H1 (cell line): ENCODE data around the gene HAPLN3. TPM values are rescaled to one million over a fixed set of nuclear protein-coding genes. Genes with fewer than 3 reads are reported as not detected.

Source experiments
- CTCF ChIA-PET: fragments of 300-600 bp; sonication (Branson Sonifier 250); formaldehyde crosslinking; loops from one replicate; lab custom pipeline; 2021; ENCODE audit not compliant: partially characterized antibody; lab: Charles Lee
- POLR2A ChIA-PET: fragments of 300-600 bp; sonication (Branson Sonifier 250); formaldehyde crosslinking; loops from one replicate; lab custom pipeline; 2021; ENCODE audit warnings: inconsistent platforms; ENCODE audit not compliant: partially characterized antibody; lab: Charles Lee
- DNase-seq, 2 experiments: peaks; one replicate each; pipeline versions ENCODE4 v3.0.0 to v3.0.0-alpha.2; 2010 to 2022; ENCODE audit warnings: low spot score in 2 of 2, low read depth in 1 of 2, mixed read lengths in 1 of 2
- FAIRE-seq: peaks from 2 replicates; lab custom pipeline; 2011; peaks lifted over from hg19 to GRCh38; lab: Jason Lieb, UNC
- H2AFZ ChIP-seq: 2 replicates; pipeline ENCODE4 v1.8.1; 2012; ENCODE audit warnings: low read length, inconsistent platforms
- H2AK5ac ChIP-seq: 2 replicates; pipeline ENCODE4 v1.6.1; 2013; ENCODE audit warnings: low read depth, low read length
- H2BK120ac ChIP-seq: replicated peaks from 2 replicates; pipeline ENCODE3; 2013; ENCODE audit warnings: low read depth, low read length, inconsistent platforms
- H2BK12ac ChIP-seq: 2 replicates; pipeline ENCODE4 v1.6.1; 2013; ENCODE audit warnings: low read depth, low read length
- H2BK15ac ChIP-seq: 2 replicates; pipeline ENCODE4 v1.6.1; 2013; ENCODE audit warnings: low read length
- H2BK20ac ChIP-seq: 2 replicates; pipeline ENCODE4 v1.6.1; 2013; ENCODE audit warnings: low read length
- H2BK5ac ChIP-seq: 2 replicates; pipeline ENCODE4 v1.6.1; 2013; ENCODE audit warnings: low read depth, low read length
- H3K14ac ChIP-seq: 2 replicates; pipeline ENCODE4 v1.6.1; 2013; ENCODE audit warnings: inconsistent platforms; ENCODE audit not compliant: insufficient read length
- H3K18ac ChIP-seq: 2 replicates; pipeline ENCODE4 v1.6.1; 2013; ENCODE audit warnings: low read length; ENCODE audit errors: extremely low read depth
- H3K23ac ChIP-seq: 2 replicates; pipeline ENCODE4 v1.6.1; 2013; ENCODE audit warnings: inconsistent platforms; ENCODE audit not compliant: insufficient read length
- H3K23me2 ChIP-seq: 2 replicates; pipeline ENCODE4 v1.6.1; 2013; ENCODE audit warnings: low read depth, low read length
- H3K27ac ChIP-seq: 2 replicates; pipeline ENCODE4 v1.6.1; 2011; ENCODE audit warnings: low read depth, low read length, inconsistent platforms
- H3K27me3 ChIP-seq, 4 experiments: replicated peaks in 1 of 4; 1 replicate in 1 of 4; 2 replicates in 3 of 4; pipeline versions ENCODE4 v1.6.1 to v1.8.1; 2011 to 2013; ENCODE audit warnings: low read length in 3 of 4, mild to moderate bottlenecking in 3 of 4, inconsistent platforms in 2 of 4, mixed read lengths in 2 of 4, moderate library complexity in 1 of 4; ENCODE audit not compliant: control insufficient read depth in 3 of 4, insufficient read depth in 3 of 4; ENCODE audit errors: extremely low read depth in 1 of 4
- H3K36me3 ChIP-seq, 4 experiments: 2 replicates each; pipeline versions ENCODE4 v1.6.1 to v1.8.1; 2011 to 2013; ENCODE audit warnings: mild to moderate bottlenecking in 4 of 4, low read length in 3 of 4, moderate library complexity in 2 of 4, control low read depth in 1 of 4, inconsistent platforms in 1 of 4; ENCODE audit not compliant: insufficient read depth in 4 of 4, control insufficient read depth in 2 of 4
- H3K4ac ChIP-seq: replicated peaks from 2 replicates; pipeline ENCODE3; 2013; ENCODE audit warnings: low read length, low read depth, mixed read lengths, inconsistent platforms; ENCODE audit not compliant: insufficient read length
- H3K4me1 ChIP-seq, 4 experiments: replicated peaks in 1 of 4; 1 replicate in 1 of 4; 2 replicates in 3 of 4; pipeline versions ENCODE4 v1.6.1 to v1.8.1; 2011 to 2013; ENCODE audit warnings: low read length in 3 of 4, inconsistent platforms in 2 of 4, mixed read lengths in 1 of 4; ENCODE audit not compliant: insufficient read depth in 4 of 4, control insufficient read depth in 3 of 4
- H3K4me2 ChIP-seq, 2 experiments: 2 replicates each; pipeline versions ENCODE4 v1.6.1 to v1.8.1; 2011 to 2013; ENCODE audit warnings: low read depth in 2 of 2, low read length in 2 of 2, control low read depth in 1 of 2, inconsistent platforms in 1 of 2, mild to moderate bottlenecking in 1 of 2; ENCODE audit not compliant: insufficient read depth in 1 of 2
- H3K4me3 ChIP-seq, 4 experiments: fragments of 200-600, 300-600 bp in 1 of 4; sonication (generic), shearing (Covaris generic), sonication (Bioruptor Twin) in 1 of 4; 2 replicates each; pipeline versions ENCODE4 v1.5.1 to v1.8.1; 2011 to 2016; ENCODE audit warnings: low read length in 4 of 4, low read depth in 3 of 4, control low read depth in 2 of 4, inconsistent platforms in 2 of 4, mild to moderate bottlenecking in 2 of 4, mixed read lengths in 1 of 4, moderate library complexity in 1 of 4; ENCODE audit not compliant: insufficient read depth in 2 of 4; ENCODE audit errors: extremely low read depth in 1 of 4
- H3K56ac ChIP-seq: replicated peaks from 2 replicates; pipeline ENCODE3; 2013; ENCODE audit warnings: low read depth, mild to moderate bottlenecking, mixed read lengths, low read length, inconsistent platforms; ENCODE audit not compliant: insufficient read length
- H3K79me1 ChIP-seq: 2 replicates; pipeline ENCODE4 v1.6.1; 2013; ENCODE audit warnings: low read depth, low read length, control low read depth
- H3K79me2 ChIP-seq, 2 experiments: 2 replicates each; pipeline versions ENCODE4 v1.6.1 to v1.8.1; 2012 to 2013; ENCODE audit warnings: low read length in 2 of 2, mild to moderate bottlenecking in 2 of 2, inconsistent platforms in 1 of 2; ENCODE audit not compliant: insufficient read depth in 2 of 2, control insufficient read depth in 1 of 2
- H3K9ac ChIP-seq, 4 experiments: replicated peaks in 1 of 4; 1 replicate in 1 of 4; 2 replicates in 3 of 4; pipeline versions ENCODE4 v1.6.1 to v1.8.1; 2011 to 2013; ENCODE audit warnings: low read depth in 3 of 4, low read length in 3 of 4, control low read depth in 2 of 4, mild to moderate bottlenecking in 2 of 4, moderate library complexity in 2 of 4, inconsistent platforms in 1 of 4; ENCODE audit errors: extremely low read depth in 1 of 4
- H3K9me3 ChIP-seq, 2 experiments: 2 replicates each; pipeline versions ENCODE4 v1.6.1 to v1.8.1; 2012 to 2013; ENCODE audit warnings: mild to moderate bottlenecking in 2 of 2, moderate library complexity in 2 of 2, control low read depth in 1 of 2, inconsistent platforms in 1 of 2, low read depth in 1 of 2, low read length in 1 of 2, mixed read lengths in 1 of 2; ENCODE audit not compliant: insufficient read depth in 2 of 2
- H4K20me1 ChIP-seq, 2 experiments: replicated peaks in 1 of 2; 2 replicates each; pipeline versions ENCODE3 to v1.8.1; 2011 to 2013; ENCODE audit warnings: inconsistent platforms in 2 of 2, low read length in 2 of 2, mild to moderate bottlenecking in 1 of 2; ENCODE audit not compliant: insufficient read depth in 2 of 2, control insufficient read depth in 1 of 2
- H4K5ac ChIP-seq: 2 replicates; pipeline ENCODE4 v1.6.1; 2013; ENCODE audit warnings: low read length, low read depth, mixed read lengths, inconsistent platforms; ENCODE audit not compliant: insufficient read length
- H4K8ac ChIP-seq: 2 replicates; pipeline ENCODE4 v1.8.0; 2013; ENCODE audit warnings: mild to moderate bottlenecking, moderate library complexity, low read length, inconsistent platforms; ENCODE audit not compliant: insufficient read depth; ENCODE audit errors: extremely low read depth
- H4K91ac ChIP-seq: replicated peaks from 2 replicates; pipeline ENCODE3; 2013; ENCODE audit warnings: low read length, mixed read lengths, inconsistent platforms; ENCODE audit not compliant: insufficient read length
- BRCA1 ChIP-seq: IDR thresholded peaks from 2 replicates; pipeline ENCODE4 v1.6.1; 2012; ENCODE audit warnings: low read depth, low read length, improper control_type of control experiment
- JUN ChIP-seq: IDR thresholded peaks from 2 replicates; pipeline ENCODE4 v1.6.1; 2011; ENCODE audit warnings: low read depth, mild to moderate bottlenecking, improper control_type of control experiment, low read length
- WGBS, 2 experiments: shearing (Covaris generic) in 1 of 2; methylation state at CpG; one replicate each; pipeline versions ENCODE4 v1.1.6 to v1.1.7; 2013 to 2015; ENCODE audit warnings: low lambda C conversion rate in 2 of 2, mixed read lengths in 2 of 2, inconsistent platforms in 1 of 2, low coverage in 1 of 2, missing lambda C conversion rate in 1 of 2; ENCODE audit not compliant: insufficient replicate concordance in 2 of 2, insufficient coverage in 1 of 2, insufficient read length in 1 of 2; ENCODE audit errors: extremely low coverage in 1 of 2, missing lambda C conversion rate in 1 of 2; 5-methylcytosine and 5-hydroxymethylcytosine counted together
- polyA plus RNA-seq, 7 experiments: library from polyadenylated mRNA; depleted of rRNA in 3 of 7; stranded (reverse) in 5 of 7; unstranded in 2 of 7; fragments of >200 nt in 5 of 7; fragments of 200-250 nt in 2 of 7; gene quantifications; 1 replicate in 5 of 7; 2 replicates in 1 of 7; 4 replicates in 1 of 7; pipeline versions ENCODE4 v1.2.1 to v1.2.3, GENCODE V29; 2011 to 2013; ENCODE audit warnings: missing spikeins in 2 of 7, mixed read lengths in 2 of 7
- total RNA-seq: library from RNA; stranded (reverse); fragmentation: NEBNext Ultra II Directional; extraction: Animal tissue kit (Norgen Biotek cat#: 25700); gene quantifications from 2 replicates; pipeline ENCODE4 v1.2.1, GENCODE V29; 2021

Gene HAPLN3
- total and polyA plus RNA-seq, 2 of the 8 experiments (the other 6 are each of a cell fraction or from before 2014, with no cell fraction given) = 76.2 to 79.7 TPM

DNA sequence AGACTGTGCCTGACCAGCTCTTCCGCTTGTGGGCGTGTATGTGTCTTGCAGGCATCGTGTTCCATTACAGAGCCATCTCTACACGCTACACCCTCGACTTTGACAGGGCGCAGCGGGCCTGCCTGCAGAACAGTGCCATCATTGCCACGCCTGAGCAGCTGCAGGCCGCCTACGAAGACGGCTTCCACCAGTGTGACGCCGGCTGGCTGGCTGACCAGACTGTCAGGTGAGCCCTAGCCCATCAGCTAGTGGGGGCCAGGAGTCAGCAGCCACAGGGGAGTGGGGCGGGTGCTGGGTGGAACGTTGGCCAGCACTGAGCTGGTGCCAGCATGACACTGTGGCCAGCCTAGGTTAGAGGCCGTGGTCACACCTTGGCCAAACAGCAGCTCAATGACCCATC is 55.4 kb downstream of the HAPLN3 start:
- no peak overlapping the region for H2AFZ ChIP-seq
- no peaks in the 10 kb centered on the region for H4K20me1 ChIP-seq
- H3K14ac ChIP-seq = no peak overlapping the region
- H2BK120ac ChIP-seq = no peak overlapping the region
- H2BK15ac ChIP-seq = no peak overlapping the region
- 0 out of 2 replicates have a peak overlapping the region, but pooled peaks have one; percentile 9 for H2AK5ac ChIP-seq
- no peaks in the 10 kb centered on the region for H3K9me3 ChIP-seq
- no peak overlapping the region for H4K91ac ChIP-seq
- H3K23ac ChIP-seq = no peak overlapping the region
- FAIRE-seq = no peak
- H4K5ac ChIP-seq = no peak overlapping the region
- H3K18ac ChIP-seq = no peak overlapping the region
- no peak overlapping the region for H2BK12ac ChIP-seq
- H3K4me3 ChIP-seq = no peak overlapping the region
- H3K9ac ChIP-seq = no peak overlapping the region
- POLR2A ChIA-PET = interaction anchor here (0.7 to 0.9 kb wide), 2 partner anchors 54 to 220 kb away, joined by 3 to 4 read pairs; no protein-coding TSS in a partner anchor
- H3K4me1 ChIP-seq = no peaks in the 10 kb centered on the region; a peak in 1 of 7 replicates
- H3K56ac ChIP-seq = no peak overlapping the region
- no peak overlapping the region for H3K4ac ChIP-seq
- H4K8ac ChIP-seq = 0 out of 2 replicates have a peak overlapping the region, but pooled peaks have one; percentile 57
- no peak overlapping the region for H3K27ac ChIP-seq
- H3K36me3 ChIP-seq = no peaks in the 10 kb centered on the region
- no peaks in the 10 kb centered on the region; the same call in 1 of the 2 replicates for H3K23me2 ChIP-seq
- no peak for DNase-seq
- no peak for TF ChIP-seq JUN
- TF ChIP-seq BRCA1 = no peak
- no peak overlapping the region for H3K4me2 ChIP-seq
- no peak overlapping the region for H2BK20ac ChIP-seq
- 86% methylated on average over 16 of the region's 16 CpGs; no CpG with 5 or more reads in 1 of the 2 experiments for WGBS, 2 experiments
- CTCF ChIA-PET = interaction anchor here (0.9 to 2.6 kb wide), 6 partner anchors 30 to 194 kb away, joined by 3 to 9 read pairs (median 3); no protein-coding TSS in a partner anchor
- H2BK5ac ChIP-seq = no peak overlapping the region; the same call in 1 of the 2 replicates
- H3K79me1 ChIP-seq = no peaks in the 10 kb centered on the region
- H3K79me2 ChIP-seq = no peaks in the 10 kb centered on the region
- H3K27me3 ChIP-seq = no peaks in the 10 kb centered on the region
